ENCODE measurements around the gene AMD1. TPM values are rescaled to one million over a fixed set of nuclear protein-coding genes. Genes with fewer than 3 reads are reported as not detected.

AMD1 gene
- polyA plus RNA-seq, 2 of the 4 experiments (the other 2 are of a cell fraction): 89.2 to 147 TPM

GRCh38 chr6:110934381-110934898 lies 59.9 kb downstream of the AMD1 start:
- CTCF ChIA-PET: interaction anchor here (0.8 kb wide), 1 partner anchor 14 kb away, joined by 4 read pairs; no protein-coding TSS in a partner anchor
- ATAC-seq: no peak
- POLR2A ChIA-PET: interaction anchor here (1.6 kb wide), 1 partner anchor 58 kb away, joined by 3 read pairs; no protein-coding TSS in a partner anchor
- 0 out of 3 replicates have a peak, but pooled peaks cover 4% of the 10 kb centered on the region for H3K4me1 ChIP-seq
- DNase-seq (ENCODE audit: low read depth in 1 of 2, low spot score in 1 of 2): no peak
- TF ChIP-seq CHD2 (IDR thresholded peaks at IDR 0.05; ENCODE audit: low read length, partially characterized antibody) (no peak), BCL3 (IDR thresholded peaks at IDR 0.05) (no peak), JUN (IDR thresholded peaks at IDR 0.05) (no peak)
- H3K4me2 ChIP-seq: no peak overlapping the region
- H3K27ac ChIP-seq: no peak overlapping the region
- FAIRE-seq: no peak
- H3K4me3 ChIP-seq: no peak overlapping the region
- 86% methylated on average over 1 of the region's 1 CpG for WGBS (ENCODE audit: missing lambda C conversion rate)
- no peaks in the 10 kb centered on the region for H3K9me3 ChIP-seq

DNA sequence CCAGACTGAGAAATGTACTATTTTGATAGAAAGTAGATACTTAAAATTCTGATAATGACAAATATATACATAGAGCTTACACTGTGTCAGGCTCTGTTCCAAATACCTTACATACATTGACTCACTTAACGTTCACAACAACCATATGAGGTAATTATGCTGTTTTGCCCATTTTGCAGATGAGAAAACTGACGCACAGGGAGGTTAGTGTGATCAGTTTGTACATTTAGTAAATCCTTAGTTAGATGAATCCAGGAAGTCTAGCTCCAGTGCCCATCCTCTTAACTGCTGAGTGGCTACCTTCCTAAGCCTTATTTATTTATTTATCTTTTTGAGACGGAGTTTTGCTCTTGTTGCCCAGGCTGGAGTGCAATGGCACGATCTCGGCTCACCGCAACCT lies 60.6 kb downstream of the AMD1 start:
- no peak overlapping the region for H3K4me3 ChIP-seq
- 0 out of 3 replicates have a peak, but pooled peaks cover 4% of the 10 kb centered on the region for H3K4me1 ChIP-seq
- DNase-seq (ENCODE audit: low read depth in 1 of 2, low spot score in 1 of 2) (no peak), ATAC-seq (no peak), FAIRE-seq (no peak)
- no peak overlapping the region for H3K27ac ChIP-seq
- TF ChIP-seq ESRRA (IDR thresholded peaks at IDR 0.05; ENCODE audit: borderline replicate concordance, low read length): no peak
- no peak for TF ChIP-seq GATA3 (IDR thresholded peaks at IDR 0.05; ENCODE audit: borderline replicate concordance)
- TF ChIP-seq NFE2L2 (conservative IDR thresholded peaks at IDR 0.05; ENCODE audit: low read length): no peak
- TF ChIP-seq JUNB (IDR thresholded peaks at IDR 0.05): no peak
- TF ChIP-seq MYC (IDR thresholded peaks at IDR 0.05; ENCODE audit: borderline replicate concordance, low read length): no peak
- TF ChIP-seq KDM5A (IDR thresholded peaks at IDR 0.05): no peak
- TF ChIP-seq NR3C1 (IDR thresholded peaks at IDR 0.05): no peak
- no peak for TF ChIP-seq JUN (IDR thresholded peaks at IDR 0.05)
- no peak for TF ChIP-seq EHMT2 (IDR thresholded peaks at IDR 0.05; ENCODE audit: low read depth)
- TF ChIP-seq CHD4 (IDR thresholded peaks at IDR 0.05; ENCODE audit: borderline replicate concordance): no peak
- no peak for TF ChIP-seq PBX3 (IDR thresholded peaks at IDR 0.05)
- TF ChIP-seq CBX2 (IDR thresholded peaks at IDR 0.05; ENCODE audit: borderline replicate concordance, low read depth): no peak
- no peak for TF ChIP-seq RNF2 (IDR thresholded peaks at IDR 0.05; ENCODE audit: borderline replicate concordance, low read depth)
- 84% methylated on average over 6 of the region's 6 CpGs for WGBS (ENCODE audit: missing lambda C conversion rate)
- H3K4me2 ChIP-seq: no peak overlapping the region
- CTCF ChIA-PET: interaction anchor here (0.8 to 1.1 kb wide), 2 partner anchors 40 to 253 kb away, joined by 3 read pairs; no protein-coding TSS in a partner anchor
- no peaks in the 10 kb centered on the region for H3K9me3 ChIP-seq
- POLR2A ChIA-PET: interaction anchor here (1.6 kb wide), 1 partner anchor 59 kb away, joined by 3 read pairs; no protein-coding TSS in a partner anchor

- Histone ChIP-seq H3K4me3 (no peak overlapping the region), H3K4me2 (no peak overlapping the region), H3K4me1 (0 out of 3 replicates have a peak, but pooled peaks cover 4% of the 10 kb centered on the region), H3K9me3 (no peaks in the 10 kb centered on the region), H3K27ac (no peak overlapping the region)
- ChIA-PET CTCF (no interaction called here), POLR2A (interaction anchor here (0.6 kb wide), 1 partner anchor 254 kb away, joined by 5 read pairs; no protein-coding TSS in a partner anchor)
- DNase-seq (ENCODE audit: low read depth in 1 of 2, low spot score in 1 of 2) (no peak), FAIRE-seq (no peak), ATAC-seq (peak in 1 of 2 experiments; percentile 24; a peak in 1 of 6 replicates)
- WGBS (ENCODE audit: missing lambda C conversion rate): 75% methylated on average over 6 of the region's 6 CpGs
- TF ChIP-seq SMC3 (IDR thresholded peaks at IDR 0.05) (no peak), ZC3H11A (IDR thresholded peaks at IDR 0.05) (no peak), ZFP36 (IDR thresholded peaks at IDR 0.05; ENCODE audit: borderline replicate concordance, partially characterized antibody) (no peak), ZSCAN20 (CRISPR knock-in tag; IDR thresholded peaks at IDR 0.05) (no peak), FOSL2 (IDR thresholded peaks at IDR 0.05) (no peak), FOSL2 (CRISPR knock-in tag; IDR thresholded peaks at IDR 0.05) (0 out of 2 replicates have a peak, but pooled peaks have one; percentile 13)
These were observed 63.6 kb downstream of the AMD1 start for GRCh38 chr6:110938171-110938570.

Measured in A549 (cell line).